Measurements from ENCODE around the gene LGI4. TPM values are rescaled to one million over a fixed set of nuclear protein-coding genes. Genes with fewer than 3 reads are reported as not detected.

LGI4 gene
- total RNA-seq, 1 experiment from 2014 or later: 0.43 TPM

GRCh38 chr19:35179830-35180229 lies 45.0 kb upstream of the LGI4 start:
- TF ChIP-seq CTCF (IDR thresholded peaks at IDR 0.05; ENCODE audit: insufficient read depth in 1 of 2, low read depth in 1 of 2, low read length in 1 of 2, severe bottlenecking in 1 of 2, unreplicated experiment in 1 of 2): no peak
- no peaks in the 10 kb centered on the region for H3K4me1 Mint-ChIP-seq (ENCODE audit: low read depth, unreplicated experiment)
- Histone ChIP-seq H3K9me3 (peaks cover 14% of the 10 kb centered on the region), H3K4me3 (ENCODE audit: low read depth, low read length) (no peak overlapping the region), H3K36me3 (ENCODE audit: control insufficient read depth, insufficient read depth, low read length) (no peaks in the 10 kb centered on the region), H3K27me3 (replicated peaks; ENCODE audit: control insufficient read depth, insufficient read depth, low read length) (no peaks in the 10 kb centered on the region), H3K4me1 (no peaks in the 10 kb centered on the region)
- BruUV-seq (replicated peaks): no TSS peak
- DNase-seq: no peak
- CTCF ChIA-PET: no interaction called here
- intact Hi-C loops (cut with micrococcal nuclease; ENCODE audit: unreplicated experiment): no loop called here
- no peak overlapping the region for H3K27ac Mint-ChIP-seq (ENCODE audit: unreplicated experiment)
- POLR2A ChIA-PET: no interaction called here
- peaks cover 3% of the 10 kb centered on the region for H3K27me3 Mint-ChIP-seq (ENCODE audit: insufficient read depth, unreplicated experiment)
- no peaks in the 10 kb centered on the region for H3K36me3 Mint-ChIP-seq (ENCODE audit: insufficient read depth, unreplicated experiment)
- H3K4me3 Mint-ChIP-seq (ENCODE audit: unreplicated experiment): no peak overlapping the region
- peaks cover 15% of the 10 kb centered on the region for H3K9me3 Mint-ChIP-seq (ENCODE audit: unreplicated experiment)

DNA sequence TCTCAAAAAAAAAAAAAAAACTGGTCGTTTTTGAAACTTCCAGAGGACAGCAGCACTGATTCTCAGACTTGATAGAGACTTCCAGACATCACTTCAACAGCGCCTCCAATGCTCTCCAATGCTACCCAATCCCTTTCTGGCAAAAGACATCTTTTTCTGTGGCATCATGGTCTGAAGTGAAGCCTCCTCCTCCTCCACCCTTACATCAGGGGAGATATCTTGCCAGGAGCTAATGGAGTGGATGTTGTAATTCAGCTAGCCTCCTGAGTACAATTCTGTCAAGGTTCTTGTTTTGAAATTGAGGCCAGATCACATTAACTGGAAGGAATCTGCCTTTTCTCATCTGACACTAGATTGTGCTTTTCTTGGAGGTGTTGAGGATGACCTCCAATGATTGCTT lies 43.8 kb upstream of the LGI4 start:
- TF ChIP-seq CTCF (IDR thresholded peaks at IDR 0.05; ENCODE audit: insufficient read depth in 1 of 2, low read depth in 1 of 2, low read length in 1 of 2, severe bottlenecking in 1 of 2, unreplicated experiment in 1 of 2): no peak
- no peak overlapping the region for H3K27ac Mint-ChIP-seq (ENCODE audit: unreplicated experiment)
- no TSS peak for BruUV-seq (replicated peaks)
- Histone ChIP-seq H3K9me3 (peaks cover 14% of the 10 kb centered on the region), H3K36me3 (ENCODE audit: control insufficient read depth, insufficient read depth, low read length) (no peaks in the 10 kb centered on the region), H3K4me1 (no peaks in the 10 kb centered on the region), H3K4me3 (ENCODE audit: low read depth, low read length) (no peak overlapping the region), H3K27me3 (replicated peaks; ENCODE audit: control insufficient read depth, insufficient read depth, low read length) (no peaks in the 10 kb centered on the region)
- ChIA-PET CTCF (no interaction called here), POLR2A (no interaction called here)
- H3K36me3 Mint-ChIP-seq (ENCODE audit: insufficient read depth, unreplicated experiment): no peaks in the 10 kb centered on the region
- DNase-seq: no peak
- H3K27me3 Mint-ChIP-seq (ENCODE audit: insufficient read depth, unreplicated experiment): peaks cover 3% of the 10 kb centered on the region
- H3K4me3 Mint-ChIP-seq (ENCODE audit: unreplicated experiment): no peak overlapping the region
- no peaks in the 10 kb centered on the region for H3K4me1 Mint-ChIP-seq (ENCODE audit: low read depth, unreplicated experiment)
- H3K9me3 Mint-ChIP-seq (ENCODE audit: unreplicated experiment): peaks cover 26% of the 10 kb centered on the region
- intact Hi-C loops (cut with micrococcal nuclease; ENCODE audit: unreplicated experiment): no loop called here

GRCh38 chr19:35177377-35178274 lies 42.8 kb upstream of the LGI4 start:
- H3K36me3 Mint-ChIP-seq (ENCODE audit: insufficient read depth, unreplicated experiment): no peaks in the 10 kb centered on the region
- no peak for TF ChIP-seq CTCF (IDR thresholded peaks at IDR 0.05; ENCODE audit: insufficient read depth in 1 of 2, low read depth in 1 of 2, low read length in 1 of 2, severe bottlenecking in 1 of 2, unreplicated experiment in 1 of 2)
- Histone ChIP-seq H3K9me3 (peaks cover 14% of the 10 kb centered on the region), H3K4me1 (peaks cover 6% of the 10 kb centered on the region; the same call in 1 of the 2 replicates), H3K4me3 (ENCODE audit: low read depth, low read length) (no peak overlapping the region), H3K27me3 (replicated peaks; ENCODE audit: control insufficient read depth, insufficient read depth, low read length) (no peaks in the 10 kb centered on the region), H3K36me3 (ENCODE audit: control insufficient read depth, insufficient read depth, low read length) (no peaks in the 10 kb centered on the region)
- DNase-seq: no peak
- CTCF ChIA-PET: no interaction called here
- H3K4me1 Mint-ChIP-seq (ENCODE audit: low read depth, unreplicated experiment): no peaks in the 10 kb centered on the region
- BruUV-seq (replicated peaks): no TSS peak
- H3K4me3 Mint-ChIP-seq (ENCODE audit: unreplicated experiment): no peak overlapping the region
- peaks cover 29% of the 10 kb centered on the region for H3K9me3 Mint-ChIP-seq (ENCODE audit: unreplicated experiment)
- POLR2A ChIA-PET: no interaction called here
- H3K27ac Mint-ChIP-seq (ENCODE audit: unreplicated experiment): no peak overlapping the region
- H3K27me3 Mint-ChIP-seq (ENCODE audit: insufficient read depth, unreplicated experiment): no peaks in the 10 kb centered on the region
- intact Hi-C loops (cut with micrococcal nuclease; ENCODE audit: unreplicated experiment): no loop called here

All from Caco-2 (cell line).